Peyer's patch (tissue), 4 donors: ENCODE data around the gene AOC1.

Source experiments
- POLR2A ChIP-seq, 2 donors: fragments of 450-650 bp; IDR thresholded peaks; one replicate each; pipeline ENCODE4 v1.5.1; 2017; ENCODE audit warnings: antibody characterized with exemption in 2 of 2, mild to moderate bottlenecking in 2 of 2, moderate library complexity in 2 of 2
- TF ChIP-seq, protein P1 (sequence below), 6 experiments: fragments of 450-650 bp in 4 of 6; fragments of 200-600 bp in 2 of 6; sonication (generic) in 1 of 6; IDR thresholded peaks; one replicate each; pipeline ENCODE4 v1.5.1; 2017 to 2019; ENCODE audit warnings: antibody characterized with exemption in 6 of 6, mild to moderate bottlenecking in 3 of 6, moderate library complexity in 1 of 6

DNA sequence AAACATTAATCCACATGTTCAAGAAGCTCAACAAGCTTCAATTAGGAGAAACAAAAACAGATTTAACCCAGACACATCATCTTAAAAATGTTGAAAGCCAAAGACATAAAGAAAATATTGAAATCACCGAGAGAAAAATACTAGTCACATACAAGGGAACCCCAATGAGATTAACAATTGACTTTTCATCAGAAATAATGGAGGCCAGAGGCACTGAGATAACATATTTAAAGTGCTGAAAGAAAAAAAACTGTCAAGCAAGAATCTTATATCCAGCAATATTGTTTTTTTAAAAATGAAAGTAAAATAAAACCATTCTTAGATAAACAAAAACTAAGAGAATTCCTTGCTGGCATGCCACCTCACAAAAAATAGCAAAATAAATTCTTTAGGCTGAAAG lies 28.9 kb downstream of the AOC1 start:
- TF ChIP-seq, protein P1, sequence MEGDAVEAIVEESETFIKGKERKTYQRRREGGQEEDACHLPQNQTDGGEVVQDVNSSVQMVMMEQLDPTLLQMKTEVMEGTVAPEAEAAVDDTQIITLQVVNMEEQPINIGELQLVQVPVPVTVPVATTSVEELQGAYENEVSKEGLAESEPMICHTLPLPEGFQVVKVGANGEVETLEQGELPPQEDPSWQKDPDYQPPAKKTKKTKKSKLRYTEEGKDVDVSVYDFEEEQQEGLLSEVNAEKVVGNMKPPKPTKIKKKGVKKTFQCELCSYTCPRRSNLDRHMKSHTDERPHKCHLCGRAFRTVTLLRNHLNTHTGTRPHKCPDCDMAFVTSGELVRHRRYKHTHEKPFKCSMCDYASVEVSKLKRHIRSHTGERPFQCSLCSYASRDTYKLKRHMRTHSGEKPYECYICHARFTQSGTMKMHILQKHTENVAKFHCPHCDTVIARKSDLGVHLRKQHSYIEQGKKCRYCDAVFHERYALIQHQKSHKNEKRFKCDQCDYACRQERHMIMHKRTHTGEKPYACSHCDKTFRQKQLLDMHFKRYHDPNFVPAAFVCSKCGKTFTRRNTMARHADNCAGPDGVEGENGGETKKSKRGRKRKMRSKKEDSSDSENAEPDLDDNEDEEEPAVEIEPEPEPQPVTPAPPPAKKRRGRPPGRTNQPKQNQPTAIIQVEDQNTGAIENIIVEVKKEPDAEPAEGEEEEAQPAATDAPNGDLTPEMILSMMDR (IDR thresholded peaks at IDR 0.05), result no peak
- no peak for TF ChIP-seq POLR2A (IDR thresholded peaks at IDR 0.05)
